Measurements from ENCODE around the gene MRGPRF. TPM values are rescaled to one million over a fixed set of nuclear protein-coding genes. Genes with fewer than 3 reads are reported as not detected.
A peak's percentile ranks its signal among the peaks of the same experiment; 100 is the strongest.

MRGPRF gene
- total RNA-seq, 2 experiments from 2014 or later: not detected

GRCh38 chr11:68966894-68967780, 45.9 kb downstream of the MRGPRF start:
- intact Hi-C loops (cut with DNase I, micrococcal nuclease): loop anchor here in 1 of 2 experiments (10.0 kb wide), 1 partner anchor 678 kb away; the partner anchor contains the start of gene CCND1
- H3K4me3 Mint-ChIP-seq: no peak overlapping the region
- H3K9me3 Mint-ChIP-seq: no peaks in the 10 kb centered on the region
- ChIA-PET CTCF (interaction anchor here (1.1 kb wide), 1 partner anchor 17 kb away, joined by 3 read pairs; no protein-coding TSS in a partner anchor), POLR2A (interaction anchor here (1.0 kb wide), 1 partner anchor 57 kb away, joined by 3 read pairs; no protein-coding TSS in a partner anchor)
- H3K36me3 Mint-ChIP-seq (ENCODE audit: low read depth): peaks cover 5% of the 10 kb centered on the region
- DNase-seq (no peak), ATAC-seq (ENCODE audit: poor library complexity) (no peak)
- H3K27me3 Mint-ChIP-seq: peaks cover 10% of the 10 kb centered on the region
- Histone ChIP-seq H3K4me3 (ENCODE audit: low read length) (no peak overlapping the region), H3K36me3 (ENCODE audit: insufficient read depth, low read length) (no peaks in the 10 kb centered on the region), H3K27ac (ENCODE audit: low read depth in 1 of 2, low read length in 2 of 2) (no peak overlapping the region), H3K4me1 (ENCODE audit: insufficient read depth, low read length) (peaks cover 53% of the 10 kb centered on the region), H3K9me3 (ENCODE audit: control insufficient read depth in 1 of 2, insufficient read depth in 1 of 2, low read length in 2 of 2) (peaks cover 0 to 5% of the 10 kb centered on the region in 2 experiments), H3K27me3 (ENCODE audit: control insufficient read depth in 1 of 2, insufficient read depth in 2 of 2, low read length in 2 of 2) (peaks cover 0 to 3% of the 10 kb centered on the region in 2 experiments)
- H3K27ac Mint-ChIP-seq: no peak overlapping the region
- H3K4me1 Mint-ChIP-seq (ENCODE audit: low read depth): peaks cover 19% of the 10 kb centered on the region
- no peak for TF ChIP-seq CTCF (IDR thresholded peaks at IDR 0.05)

- Histone ChIP-seq H3K9me3 (ENCODE audit: control insufficient read depth in 1 of 2, insufficient read depth in 1 of 2, low read length in 2 of 2) (peaks cover 0 to 5% of the 10 kb centered on the region in 2 experiments), H3K27ac (ENCODE audit: low read depth in 1 of 2, low read length in 2 of 2) (peak overlapping the region in 1 of 2 donors; percentile 18), H3K4me1 (ENCODE audit: insufficient read depth, low read length) (peaks cover 58% of the 10 kb centered on the region), H3K36me3 (ENCODE audit: insufficient read depth, low read length) (no peaks in the 10 kb centered on the region), H3K27me3 (ENCODE audit: control insufficient read depth in 1 of 2, insufficient read depth in 2 of 2, low read length in 2 of 2) (no peaks in the 10 kb centered on the region), H3K4me3 (ENCODE audit: low read length) (no peak overlapping the region)
- ATAC-seq (ENCODE audit: poor library complexity) (peak; percentile 40), DNase-seq (peak in 5 of 14 experiments; percentile 14 to 55 (median 27))
- H3K36me3 Mint-ChIP-seq (ENCODE audit: low read depth): peaks cover 5% of the 10 kb centered on the region
- no peak for TF ChIP-seq CTCF (IDR thresholded peaks at IDR 0.05)
- ChIA-PET POLR2A (interaction anchor here (0.6 to 1.3 kb wide), 4 partner anchors 56 to 1172 kb away, joined by 3 to 9 read pairs (median 3); partner anchors contain the start of genes IGHMBP2 and TPCN2), CTCF (interaction anchor here (1.1 kb wide), 1 partner anchor 16 kb away, joined by 3 read pairs; no protein-coding TSS in a partner anchor)
- peaks cover 10% of the 10 kb centered on the region for H3K27me3 Mint-ChIP-seq
- peak overlapping the region; percentile 17 for H3K4me3 Mint-ChIP-seq
- H3K27ac Mint-ChIP-seq: peak overlapping the region; percentile 79
- peaks cover 19% of the 10 kb centered on the region for H3K4me1 Mint-ChIP-seq (ENCODE audit: low read depth)
- no peaks in the 10 kb centered on the region for H3K9me3 Mint-ChIP-seq
- intact Hi-C loops (cut with DNase I, micrococcal nuclease): loop anchor here in 1 of 2 experiments (10.0 kb wide), 1 partner anchor 679 kb away; the partner anchor contains the start of gene CCND1
Observed at GRCh38 chr11:68965901-68966853, 46.9 kb downstream of the MRGPRF start.

GRCh38 chr11:68963779-68964178, 49.3 kb downstream of the MRGPRF start:
- Histone ChIP-seq H3K4me3 (ENCODE audit: low read length) (peak overlapping the region; percentile 16), H3K27me3 (ENCODE audit: control insufficient read depth in 1 of 2, insufficient read depth in 2 of 2, low read length in 2 of 2) (no peaks in the 10 kb centered on the region), H3K4me1 (ENCODE audit: insufficient read depth, low read length) (peaks cover 58% of the 10 kb centered on the region), H3K36me3 (ENCODE audit: insufficient read depth, low read length) (no peaks in the 10 kb centered on the region), H3K9me3 (ENCODE audit: control insufficient read depth in 1 of 2, insufficient read depth in 1 of 2, low read length in 2 of 2) (peaks cover 0 to 5% of the 10 kb centered on the region in 2 experiments), H3K27ac (ENCODE audit: low read depth in 1 of 2, low read length in 2 of 2) (peak overlapping the region in 1 of 2 donors; percentile 43)
- ATAC-seq (ENCODE audit: poor library complexity) (no peak), DNase-seq (no peak)
- intact Hi-C loops (cut with DNase I, micrococcal nuclease): loop anchor here in 1 of 2 experiments (10.0 kb wide), 1 partner anchor 681 kb away; the partner anchor contains the start of gene CCND1
- POLR2A ChIA-PET: no interaction called here
- Mint-ChIP-seq H3K27ac (peak overlapping the region; percentile 76), H3K36me3 (ENCODE audit: low read depth) (peaks cover 5% of the 10 kb centered on the region), H3K4me1 (ENCODE audit: low read depth) (peaks cover 19% of the 10 kb centered on the region), H3K4me3 (no peak overlapping the region), H3K9me3 (no peaks in the 10 kb centered on the region), H3K27me3 (peaks cover 5% of the 10 kb centered on the region)
- CTCF ChIA-PET: no interaction called here
- no peak for TF ChIP-seq CTCF (IDR thresholded peaks at IDR 0.05)
